Spleen (tissue), 7 donors: ENCODE results near the gene ACOT2.
"Not testable (repeated sequence)": the region's sequence is repeated elsewhere in the genome, so short reads cannot be mapped to it uniquely, and the experiment has no call there.

Experiments used
- CTCF ChIP-seq, 11 experiments: fragments of 200-600 bp in 7 of 11; fragments of 450-650 bp in 4 of 11; sonication (generic) in 4 of 11; IDR thresholded peaks in 8 of 11; conservative IDR thresholded peaks in 3 of 11; 1 replicate in 7 of 11; 2 replicates in 4 of 11; pipeline versions ENCODE4 v1.4.0 to v1.8.0; 2016 to 2021; ENCODE audit warnings: antibody characterized with exemption in 11 of 11, inconsistent platforms in 4 of 11, mild to moderate bottlenecking in 1 of 11
- POLR2A ChIP-seq, 3 donors: fragments of 450-650 bp; IDR thresholded peaks; one replicate each; pipeline ENCODE4 v1.5.1; 2017; ENCODE audit warnings: antibody characterized with exemption in 3 of 3, mild to moderate bottlenecking in 1 of 3
- donor health status: DM: no; HTN: no; CAD: no; lungs with moderate emphysema.
- donor health status: DM: no; HTN: no; CAD: no.
- donor health status: DM: no; HTN: no; CAD: no.

- TF ChIP-seq CTCF (IDR thresholded peaks at IDR 0.05 in 8 of 11, conservative IDR thresholded peaks at IDR 0.05 in 3 of 11); POLR2A (IDR thresholded peaks at IDR 0.05): not testable (repeated sequence)
These were observed 4.7 kb downstream of the ACOT2 start for GRCh38 chr14:73573740-73574139.
